Retinal pigment epithelial cell (primary cell): ENCODE results near the gene TUBGCP2.
A peak's percentile ranks its signal among the peaks of the same experiment; 100 is the strongest.

Source experiments
- DNase-seq: peaks from one replicate; pipeline ENCODE4 v3.0.0-alpha.2; 2010; ENCODE audit warnings: low read depth
- H3K4me3 ChIP-seq: 2 replicates; pipeline ENCODE4 v1.5.1; 2011; ENCODE audit warnings: mild to moderate bottlenecking, low read length, control low read depth, moderate library complexity
- TF ChIP-seq, protein P1 (sequence below): conservative IDR thresholded peaks from 2 replicates; pipeline ENCODE4 v1.5.1; 2011; ENCODE audit warnings: low read depth, low read length, control low read depth, inconsistent platforms

The TUBGCP2 gene

GRCh38 chr10:133318494-133319127, 9.9 kb upstream of the TUBGCP2 start:
- peak overlapping the region; percentile 49 for H3K4me3 ChIP-seq
- TF ChIP-seq, protein P1, sequence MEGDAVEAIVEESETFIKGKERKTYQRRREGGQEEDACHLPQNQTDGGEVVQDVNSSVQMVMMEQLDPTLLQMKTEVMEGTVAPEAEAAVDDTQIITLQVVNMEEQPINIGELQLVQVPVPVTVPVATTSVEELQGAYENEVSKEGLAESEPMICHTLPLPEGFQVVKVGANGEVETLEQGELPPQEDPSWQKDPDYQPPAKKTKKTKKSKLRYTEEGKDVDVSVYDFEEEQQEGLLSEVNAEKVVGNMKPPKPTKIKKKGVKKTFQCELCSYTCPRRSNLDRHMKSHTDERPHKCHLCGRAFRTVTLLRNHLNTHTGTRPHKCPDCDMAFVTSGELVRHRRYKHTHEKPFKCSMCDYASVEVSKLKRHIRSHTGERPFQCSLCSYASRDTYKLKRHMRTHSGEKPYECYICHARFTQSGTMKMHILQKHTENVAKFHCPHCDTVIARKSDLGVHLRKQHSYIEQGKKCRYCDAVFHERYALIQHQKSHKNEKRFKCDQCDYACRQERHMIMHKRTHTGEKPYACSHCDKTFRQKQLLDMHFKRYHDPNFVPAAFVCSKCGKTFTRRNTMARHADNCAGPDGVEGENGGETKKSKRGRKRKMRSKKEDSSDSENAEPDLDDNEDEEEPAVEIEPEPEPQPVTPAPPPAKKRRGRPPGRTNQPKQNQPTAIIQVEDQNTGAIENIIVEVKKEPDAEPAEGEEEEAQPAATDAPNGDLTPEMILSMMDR = peak; percentile 86

DNA sequence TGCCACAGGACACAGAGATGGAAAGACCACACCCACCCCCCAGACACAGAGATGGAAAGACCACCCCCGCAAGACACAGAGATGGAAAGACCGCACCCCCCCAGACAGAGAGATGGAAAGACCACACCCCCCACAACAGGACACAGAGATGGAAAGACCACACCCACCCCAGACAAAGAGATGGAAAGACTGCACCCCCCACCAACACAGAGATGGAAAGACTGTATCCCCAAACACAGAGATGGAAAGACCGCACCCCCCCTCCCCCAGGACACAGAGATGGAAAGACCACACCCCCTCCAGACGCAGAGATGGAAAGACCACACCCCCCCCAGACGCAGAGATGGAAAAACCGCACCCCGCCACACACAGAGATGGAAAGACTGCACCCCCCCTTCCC, 8.1 kb upstream of the TUBGCP2 start:
- no peak for DNase-seq
- TF ChIP-seq, protein P1 = no peak
- H3K4me3 ChIP-seq = no peak overlapping the region

More at GRCh38 chr10:133318494-133319127, 9.9 kb upstream of the TUBGCP2 start:
- no peak for DNase-seq

DNA sequence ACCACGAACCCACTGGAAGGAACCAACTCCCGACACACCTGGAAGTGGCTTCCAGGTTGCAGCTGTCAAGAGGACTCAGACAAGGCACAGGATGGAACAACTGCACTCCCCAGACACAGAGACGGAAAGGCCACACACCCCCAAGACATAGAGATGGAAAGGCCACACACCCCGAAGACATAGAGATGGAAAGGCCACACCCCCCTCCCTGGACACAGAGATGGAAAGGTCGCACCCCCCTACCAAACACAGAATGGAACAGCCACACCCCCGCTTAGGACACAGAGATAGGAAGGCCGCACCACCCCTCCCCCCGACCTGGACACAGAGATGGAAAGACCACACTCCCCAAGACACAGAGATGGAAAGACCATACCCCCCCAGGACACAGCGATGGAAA, 7.6 kb upstream of the TUBGCP2 start:
- H3K4me3 ChIP-seq = no peak overlapping the region
- TF ChIP-seq, protein P1 = no peak
- no peak for DNase-seq

DNA sequence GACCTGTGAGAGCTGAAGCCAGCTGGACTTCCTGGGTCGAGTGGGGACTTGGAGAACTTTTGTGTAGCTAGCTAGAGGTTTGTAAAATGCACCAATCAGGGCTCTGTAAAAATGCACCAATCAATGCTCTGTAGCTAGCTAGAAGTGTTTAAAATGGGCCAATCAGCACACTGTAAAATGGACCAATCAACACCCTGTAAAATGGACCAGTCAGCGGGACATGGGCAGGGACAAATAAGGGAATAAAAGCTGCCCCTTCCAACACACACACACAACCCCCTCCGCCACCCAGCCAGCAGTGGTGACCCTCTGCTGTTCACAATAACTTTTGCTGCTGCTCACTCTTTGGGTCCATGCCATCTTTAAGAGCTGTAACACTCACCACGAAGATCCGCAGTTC, 7.2 kb upstream of the TUBGCP2 start:
- TF ChIP-seq, protein P1 = no peak
- no peak overlapping the region for H3K4me3 ChIP-seq
- DNase-seq = no peak

DNA sequence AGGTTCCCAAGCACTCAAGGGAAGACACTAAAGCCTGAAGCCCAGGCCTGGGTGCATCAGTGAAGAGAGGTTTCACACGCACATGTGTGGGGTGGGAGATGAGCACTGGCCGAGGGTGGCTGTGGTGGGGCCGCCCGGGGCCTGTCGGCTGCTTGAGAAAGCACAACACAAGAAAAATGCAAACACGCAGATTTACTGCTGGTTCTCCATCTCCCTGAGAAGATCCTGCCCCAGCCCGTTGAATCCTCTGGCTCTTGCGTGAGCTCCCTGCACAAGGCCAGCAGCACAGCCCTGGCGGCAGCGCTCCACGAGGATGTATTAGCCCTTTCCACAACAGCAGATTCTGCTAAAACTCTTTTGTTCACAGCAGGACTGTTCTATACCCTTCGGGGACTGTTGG, 6.2 kb upstream of the TUBGCP2 start:
- no peak for DNase-seq
- no peak overlapping the region for H3K4me3 ChIP-seq
- TF ChIP-seq, protein P1 = no peak

DNA sequence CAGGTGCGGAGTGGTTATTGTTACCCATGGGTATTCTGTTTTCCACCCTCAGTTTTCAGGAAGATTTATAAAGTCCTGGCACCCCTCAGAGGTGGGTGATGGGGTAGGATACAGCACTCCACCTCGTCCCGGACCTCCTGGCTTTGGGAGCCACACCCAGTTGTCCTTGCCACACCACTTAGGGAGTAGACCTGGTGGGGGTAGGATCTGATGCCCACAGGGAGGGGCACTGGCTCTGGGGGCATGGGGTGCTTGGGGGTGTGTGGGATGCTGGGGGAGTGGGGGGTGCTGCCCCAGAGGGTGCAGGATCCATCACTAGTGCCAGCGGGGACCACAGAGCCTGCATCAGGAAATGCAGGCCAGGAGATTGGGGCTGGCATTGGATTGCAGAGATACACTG, 4.5 kb upstream of the TUBGCP2 start:
- DNase-seq = no peak
- no peak overlapping the region for H3K4me3 ChIP-seq
- TF ChIP-seq, protein P1 = no peak

DNA sequence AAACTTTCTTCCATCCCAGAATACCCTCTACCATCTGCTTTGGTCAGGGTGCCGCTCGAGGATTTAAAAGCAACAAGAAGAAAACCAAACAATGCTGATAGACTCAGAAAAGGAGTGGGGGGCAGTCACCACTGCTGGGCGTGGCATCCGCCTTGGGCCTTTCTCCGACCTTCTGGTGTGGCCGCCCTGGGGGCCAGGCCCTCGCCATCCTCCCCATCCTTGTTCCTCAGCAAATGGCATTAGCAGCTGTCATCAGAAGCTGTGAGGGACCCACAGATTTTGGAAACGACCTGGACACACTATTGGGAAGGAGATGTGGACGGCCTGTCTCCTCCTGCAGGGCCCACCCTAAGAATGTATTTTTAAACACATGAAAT, 4.1 kb upstream of the TUBGCP2 start:
- TF ChIP-seq, protein P1 = no peak
- DNase-seq = no peak
- no peak overlapping the region for H3K4me3 ChIP-seq
